Lung (tissue), 12 donors: ENCODE data around the gene GLUD2. TPM values are rescaled to one million over a fixed set of nuclear protein-coding genes. Genes with fewer than 3 reads are reported as not detected.

ENCODE experiments used
- ATAC-seq: fragments of 200-7000 bp; cut with Tn5 transposase; one replicate; pipeline ENCODE4 v1.9.1; 2020; ENCODE audit warnings: moderate number of reproducible peaks; ENCODE audit not compliant: insufficient read depth, low FRiP score
- DNase-seq, 3 donors: peaks; one replicate each; pipeline ENCODE4 v3.0.0-alpha.2; 2013 to 2017
- H3K27ac ChIP-seq, 2 donors: one replicate each; pipeline ENCODE4 v1.5.1; 2013; ENCODE audit warnings: mild to moderate bottlenecking in 2 of 2, moderate library complexity in 2 of 2, control low read depth in 1 of 2, inconsistent platforms in 1 of 2, low read depth in 1 of 2, low read length in 1 of 2
- H3K27me3 ChIP-seq, 3 donors: one replicate each; pipeline ENCODE4 v1.5.1; 2013; ENCODE audit warnings: low read length in 2 of 3; ENCODE audit not compliant: control insufficient read depth in 3 of 3, insufficient read depth in 3 of 3
- H3K36me3 ChIP-seq, 4 donors: one replicate each; pipeline ENCODE4 v1.5.1; 2013; ENCODE audit warnings: low read length in 4 of 4, mild to moderate bottlenecking in 1 of 4, moderate library complexity in 1 of 4; ENCODE audit not compliant: control insufficient read depth in 4 of 4, insufficient read depth in 4 of 4
- H3K4me1 ChIP-seq, 5 donors: one replicate each; pipeline ENCODE4 v1.5.1; 2013; ENCODE audit warnings: low read length in 5 of 5, mild to moderate bottlenecking in 2 of 5, moderate library complexity in 1 of 5; ENCODE audit not compliant: control insufficient read depth in 5 of 5, insufficient read depth in 5 of 5
- H3K4me3 ChIP-seq: one replicate; pipeline ENCODE4 v1.5.1; 2013; ENCODE audit warnings: mild to moderate bottlenecking, control low read depth, moderate library complexity
- H3K9ac ChIP-seq, 2 donors: one replicate each; pipeline ENCODE4 v1.5.1; 2013; ENCODE audit warnings: low read length in 2 of 2, control low read depth in 1 of 2; ENCODE audit not compliant: insufficient read depth in 1 of 2
- H3K9me3 ChIP-seq, 4 donors: one replicate each; pipeline ENCODE4 v1.5.1; 2013; ENCODE audit warnings: low read length in 3 of 4, mild to moderate bottlenecking in 1 of 4, moderate library complexity in 1 of 4; ENCODE audit not compliant: control insufficient read depth in 4 of 4, insufficient read depth in 3 of 4
- WGBS, 2 donors: extraction: QIAGEN DNeasy Blood & Tissue Kit; methylation state at CpG; one replicate each; pipeline ENCODE4 v1.1.7; 2013; 5-methylcytosine and 5-hydroxymethylcytosine counted together
- polyA plus RNA-seq, 2 donors: library from polyadenylated mRNA; stranded (reverse); fragments of 200-250 nt; gene quantifications; one replicate each; pipeline ENCODE4 v1.2.1, GENCODE V29; 2013
- total RNA-seq, 2 donors: library from RNA; depleted of rRNA in 1 of 2; stranded (reverse); fragments of >200 nt in 1 of 2; gene quantifications; one replicate each; pipeline ENCODE4 v1.2.1, GENCODE V29; 2014 to 2021
- TF ChIP-seq, protein P1 (sequence below): IDR thresholded peaks from 2 replicates; pipeline ENCODE4 v1.5.1; 2012; ENCODE audit warnings: mild to moderate bottlenecking; ENCODE audit errors: control extremely low read depth, extremely low read depth
- donor health status: control.
- donor health status: control.
- donor health status: Bipolar disorder and iron deficiency.
- donor health status: healthy.
- donor health status: DM: yes; HTN: yes; CAD: no.

The GLUD2 gene
- total and polyA plus RNA-seq, 4 donors: 0.35 to 2.6 (median 1.5) TPM

DNA sequence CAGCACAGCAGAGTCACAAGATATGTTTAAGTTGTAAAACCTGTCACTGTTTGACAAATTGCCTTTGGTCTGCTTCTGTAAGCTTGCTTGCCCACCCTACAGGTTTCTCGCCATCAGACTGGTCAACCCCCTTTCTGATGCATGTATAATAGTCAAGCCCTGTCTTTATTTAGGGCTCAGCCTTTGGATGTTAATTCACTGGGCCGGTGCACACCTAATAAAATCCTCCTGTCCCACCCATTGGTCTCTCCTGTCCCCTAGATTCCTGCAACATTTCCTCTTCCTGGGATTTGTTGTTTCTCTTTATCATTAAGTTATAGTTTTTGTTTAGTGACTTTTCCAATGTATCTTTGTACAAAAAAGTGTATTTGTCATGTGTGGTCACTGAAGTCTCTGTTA, 38.2 kb downstream of the GLUD2 start:
- DNase-seq (no peak), ATAC-seq (no peak)
- no peak overlapping the region for H3K27ac ChIP-seq
- peaks cover 0 to 8% (median 0%) of the 10 kb centered on the region in 4 donors for H3K9me3 ChIP-seq
- H3K4me1 ChIP-seq: no peaks in the 10 kb centered on the region
- H3K27me3 ChIP-seq: no peaks in the 10 kb centered on the region
- no peak overlapping the region for H3K9ac ChIP-seq
- H3K4me3 ChIP-seq: no peak overlapping the region
- TF ChIP-seq, protein P1, sequence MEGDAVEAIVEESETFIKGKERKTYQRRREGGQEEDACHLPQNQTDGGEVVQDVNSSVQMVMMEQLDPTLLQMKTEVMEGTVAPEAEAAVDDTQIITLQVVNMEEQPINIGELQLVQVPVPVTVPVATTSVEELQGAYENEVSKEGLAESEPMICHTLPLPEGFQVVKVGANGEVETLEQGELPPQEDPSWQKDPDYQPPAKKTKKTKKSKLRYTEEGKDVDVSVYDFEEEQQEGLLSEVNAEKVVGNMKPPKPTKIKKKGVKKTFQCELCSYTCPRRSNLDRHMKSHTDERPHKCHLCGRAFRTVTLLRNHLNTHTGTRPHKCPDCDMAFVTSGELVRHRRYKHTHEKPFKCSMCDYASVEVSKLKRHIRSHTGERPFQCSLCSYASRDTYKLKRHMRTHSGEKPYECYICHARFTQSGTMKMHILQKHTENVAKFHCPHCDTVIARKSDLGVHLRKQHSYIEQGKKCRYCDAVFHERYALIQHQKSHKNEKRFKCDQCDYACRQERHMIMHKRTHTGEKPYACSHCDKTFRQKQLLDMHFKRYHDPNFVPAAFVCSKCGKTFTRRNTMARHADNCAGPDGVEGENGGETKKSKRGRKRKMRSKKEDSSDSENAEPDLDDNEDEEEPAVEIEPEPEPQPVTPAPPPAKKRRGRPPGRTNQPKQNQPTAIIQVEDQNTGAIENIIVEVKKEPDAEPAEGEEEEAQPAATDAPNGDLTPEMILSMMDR: no peak
- 78 to 92% methylated on average over 2 of the region's 2 CpGs for WGBS, 2 donors
- H3K36me3 ChIP-seq: no peaks in the 10 kb centered on the region

DNA sequence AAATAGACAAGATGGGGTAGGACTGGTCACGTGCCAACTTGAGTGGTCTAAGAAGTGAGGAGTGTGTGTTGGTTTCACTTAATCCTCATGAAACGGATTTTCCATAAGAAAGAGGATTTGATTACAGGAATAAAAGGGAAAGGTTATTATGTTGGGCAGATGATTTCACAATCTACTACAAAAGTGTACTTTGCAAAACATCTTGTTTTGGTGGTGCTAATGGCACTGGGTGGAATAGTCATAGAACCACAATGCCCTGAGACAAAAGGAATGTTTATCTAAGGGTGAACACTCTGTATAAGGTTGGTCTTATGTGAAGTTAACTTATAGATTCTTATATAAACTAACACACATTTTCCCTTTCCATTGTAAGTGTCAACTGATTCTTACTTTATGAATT, 45.6 kb downstream of the GLUD2 start:
- DNase-seq (no peak), ATAC-seq (no peak)
- Histone ChIP-seq H3K9ac (no peak overlapping the region), H3K9me3 (no peaks in the 10 kb centered on the region), H3K27ac (no peak overlapping the region), H3K36me3 (no peaks in the 10 kb centered on the region), H3K27me3 (no peaks in the 10 kb centered on the region), H3K4me3 (no peak overlapping the region), H3K4me1 (no peaks in the 10 kb centered on the region)
- TF ChIP-seq, protein P1: no peak
- WGBS, 2 donors: 54 to 87% methylated on average over 2 of the region's 2 CpGs

Other genes with a start within 250 kb of the GLUD2 start
- not detected for gene CT47B1, start 171.7 kb upstream of the GLUD2 start, total RNA-seq
- gene CT47B1, start 171.7 kb upstream of the GLUD2 start, polyA plus RNA-seq: not detected
- gene CT47A11, start 110.5 kb upstream of the GLUD2 start, total RNA-seq: not detected
- gene CT47A11, start 110.5 kb upstream of the GLUD2 start, polyA plus RNA-seq: not detected
- not detected for gene CT47A10, start 105.6 kb upstream of the GLUD2 start, total RNA-seq
- gene CT47A10, start 105.6 kb upstream of the GLUD2 start, polyA plus RNA-seq: not detected
- gene CT47A9, start 100.7 kb upstream of the GLUD2 start, total RNA-seq: not detected
- gene CT47A9, start 100.7 kb upstream of the GLUD2 start, polyA plus RNA-seq: not detected
- gene CT47A8, start 95.9 kb upstream of the GLUD2 start, total RNA-seq: not detected
- gene CT47A8, start 95.9 kb upstream of the GLUD2 start, polyA plus RNA-seq: not detected
- not detected for gene CT47A7, start 91.0 kb upstream of the GLUD2 start, total RNA-seq
- not detected for gene CT47A7, start 91.0 kb upstream of the GLUD2 start, polyA plus RNA-seq
- not detected for gene CT47A6, start 86.1 kb upstream of the GLUD2 start, total RNA-seq
- gene CT47A6, start 86.1 kb upstream of the GLUD2 start, polyA plus RNA-seq: not detected
- not detected for gene CT47A5, start 81.3 kb upstream of the GLUD2 start, total RNA-seq
- gene CT47A5, start 81.3 kb upstream of the GLUD2 start, polyA plus RNA-seq: not detected
- not detected for gene CT47A4, start 76.4 kb upstream of the GLUD2 start, total RNA-seq
- not detected for gene CT47A4, start 76.4 kb upstream of the GLUD2 start, polyA plus RNA-seq
- not detected for gene CT47A3, start 71.5 kb upstream of the GLUD2 start, total RNA-seq
- not detected for gene CT47A3, start 71.5 kb upstream of the GLUD2 start, polyA plus RNA-seq
- not detected for gene CT47A2, start 66.7 kb upstream of the GLUD2 start, total RNA-seq
- gene CT47A2, start 66.7 kb upstream of the GLUD2 start, polyA plus RNA-seq: not detected
- not detected for gene CT47A1, start 61.9 kb upstream of the GLUD2 start, total RNA-seq
- gene CT47A1, start 61.9 kb upstream of the GLUD2 start, polyA plus RNA-seq: not detected